Measurements from ENCODE around the gene RTN4. TPM values are rescaled to one million over a fixed set of nuclear protein-coding genes. Genes with fewer than 3 reads are reported as not detected.

Gene RTN4
- total and polyA plus RNA-seq, 2 donors from 2014 or later, result 296 to 329 TPM

DNA sequence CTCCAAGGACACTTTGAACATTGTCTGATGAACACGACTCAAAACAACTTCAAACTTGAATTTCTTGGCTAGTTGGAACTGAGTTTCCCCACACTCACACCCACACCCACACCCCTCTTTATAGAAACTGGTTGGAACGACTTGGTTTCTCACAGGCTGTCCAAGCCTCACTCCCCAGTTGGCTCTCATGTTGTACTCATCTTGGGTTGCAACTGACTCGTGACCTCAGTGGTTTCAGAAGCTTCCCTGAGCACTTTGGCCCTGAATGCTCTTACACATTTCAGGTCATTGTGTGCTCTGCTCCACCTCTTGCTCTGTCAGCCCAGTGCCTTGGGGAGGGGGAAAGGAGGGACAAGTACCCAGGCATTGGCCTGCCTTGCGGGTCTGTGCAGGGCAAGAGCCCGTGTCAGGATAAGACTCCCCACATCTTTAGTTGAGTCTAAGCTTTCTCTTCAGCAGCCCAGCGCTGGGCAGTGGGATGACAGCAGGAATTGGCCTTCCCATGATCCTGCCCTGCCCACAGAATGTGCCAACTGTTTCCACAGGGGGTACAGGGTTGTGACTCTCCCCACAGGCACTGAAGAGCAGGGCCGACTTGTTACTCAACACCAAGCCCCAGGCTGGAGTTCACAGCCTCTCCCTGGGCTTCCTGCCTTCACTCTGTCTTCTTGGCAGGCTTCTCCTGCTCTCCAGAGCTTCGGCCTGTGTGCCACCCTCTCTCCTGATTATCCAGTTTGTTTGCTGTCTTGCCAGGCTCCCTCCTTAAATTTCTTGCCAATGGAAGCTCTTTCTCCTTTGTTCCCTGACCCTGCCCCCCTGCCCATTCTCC lies 104.6 kb downstream of the RTN4 start:
- Histone ChIP-seq H3K27me3 (ENCODE audit: control insufficient read depth, insufficient read depth, low read length) (no peaks in the 10 kb centered on the region), H3K9ac (ENCODE audit: low read length in 3 of 3) (no peak overlapping the region), H3K4me3 (ENCODE audit: low read length in 3 of 3) (no peak overlapping the region), H3K36me3 (ENCODE audit: control insufficient read depth in 2 of 3, insufficient read depth in 3 of 3, low read length in 3 of 3) (no peaks in the 10 kb centered on the region), H3K4me1 (ENCODE audit: control insufficient read depth in 2 of 3, insufficient read depth in 2 of 3, low read depth in 1 of 3, low read length in 3 of 3) (peaks cover 0 to 4% (median 0%) of the 10 kb centered on the region in 3 donors), H3K27ac (ENCODE audit: low read depth in 2 of 2, low read length in 2 of 2) (peak overlapping the region in 1 of 2 donors; percentile 9), H3K9me3 (ENCODE audit: control insufficient read depth in 2 of 3, insufficient read depth in 1 of 3, low read length in 3 of 3) (no peaks in the 10 kb centered on the region)
- DNase-seq, result no peak
- no peak for FAIRE-seq
- TF ChIP-seq CTCF (IDR thresholded peaks at IDR 0.05; ENCODE audit: borderline replicate concordance, extremely low read depth, insufficient read depth), result no peak
- intact Hi-C loops (cut with DNase I), result no loop called here

DNA sequence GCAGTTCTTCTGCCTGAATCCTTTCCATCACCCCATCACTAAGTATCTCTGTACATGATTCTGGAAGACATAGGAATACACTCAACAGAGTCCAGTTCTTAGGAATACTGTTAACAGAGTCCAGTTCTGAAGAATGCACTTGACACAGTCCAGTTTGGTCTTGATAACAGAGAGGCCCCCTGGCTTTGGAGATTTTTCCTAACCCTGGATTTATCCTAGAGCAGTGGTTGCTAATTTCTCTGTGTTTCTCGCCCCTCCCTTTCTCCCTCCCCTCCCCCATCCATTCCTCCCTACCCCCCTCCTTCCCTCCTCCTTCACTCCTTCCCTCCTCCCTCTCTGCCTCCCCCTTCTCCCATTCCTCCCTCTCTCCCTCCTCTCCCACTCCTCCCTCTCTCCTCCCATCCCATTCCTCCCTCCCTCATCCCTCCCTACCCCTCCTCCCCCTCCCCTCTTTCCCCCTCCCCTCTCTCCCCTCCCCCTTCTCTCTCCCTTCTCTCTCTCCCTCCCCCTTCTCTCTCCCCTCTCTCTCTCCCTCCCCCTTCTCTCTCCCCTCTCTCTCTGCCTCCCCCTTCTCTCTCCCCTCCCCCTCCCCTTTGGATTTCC lies 105.4 kb downstream of the RTN4 start:
- Histone ChIP-seq H3K27ac (ENCODE audit: low read depth in 2 of 2, low read length in 2 of 2) (no peak overlapping the region), H3K36me3 (ENCODE audit: control insufficient read depth in 2 of 3, insufficient read depth in 3 of 3, low read length in 3 of 3) (no peaks in the 10 kb centered on the region), H3K4me3 (ENCODE audit: low read length in 3 of 3) (no peak overlapping the region), H3K27me3 (ENCODE audit: control insufficient read depth, insufficient read depth, low read length) (no peaks in the 10 kb centered on the region), H3K4me1 (ENCODE audit: control insufficient read depth in 2 of 3, insufficient read depth in 2 of 3, low read depth in 1 of 3, low read length in 3 of 3) (peaks cover 0 to 4% (median 0%) of the 10 kb centered on the region in 3 donors), H3K9ac (ENCODE audit: low read length in 3 of 3) (no peak overlapping the region), H3K9me3 (ENCODE audit: control insufficient read depth in 2 of 3, insufficient read depth in 1 of 3, low read length in 3 of 3) (no peaks in the 10 kb centered on the region)
- DNase-seq (peak in 1 of 5 donors; percentile 40), FAIRE-seq (no peak)
- no peak for TF ChIP-seq CTCF (IDR thresholded peaks at IDR 0.05; ENCODE audit: borderline replicate concordance, extremely low read depth, insufficient read depth)
- intact Hi-C loops (cut with DNase I), result no loop called here

GRCh38 chr2:54942373-54942772 lies 107.9 kb downstream of the RTN4 start:
- no peak for FAIRE-seq
- no peak overlapping the region for H3K27ac ChIP-seq (ENCODE audit: low read depth in 2 of 2, low read length in 2 of 2)
- intact Hi-C loops (cut with DNase I), result no loop called here

More at GRCh38 chr2:54942373-54942772, 107.9 kb downstream of the RTN4 start:
- DNase-seq, result no peak
- no peak for TF ChIP-seq CTCF (IDR thresholded peaks at IDR 0.05; ENCODE audit: borderline replicate concordance, extremely low read depth, insufficient read depth)
- no peak overlapping the region for H3K4me3 ChIP-seq (ENCODE audit: low read length in 3 of 3)
- H3K9ac ChIP-seq (ENCODE audit: low read length in 3 of 3), result no peak overlapping the region
- H3K36me3 ChIP-seq (ENCODE audit: control insufficient read depth in 2 of 3, insufficient read depth in 3 of 3, low read length in 3 of 3), result no peaks in the 10 kb centered on the region
- no peaks in the 10 kb centered on the region for H3K27me3 ChIP-seq (ENCODE audit: control insufficient read depth, insufficient read depth, low read length)
- peaks cover 0 to 4% (median 0%) of the 10 kb centered on the region in 3 donors for H3K4me1 ChIP-seq (ENCODE audit: control insufficient read depth in 2 of 3, insufficient read depth in 2 of 3, low read depth in 1 of 3, low read length in 3 of 3)
- no peaks in the 10 kb centered on the region for H3K9me3 ChIP-seq (ENCODE audit: control insufficient read depth in 2 of 3, insufficient read depth in 1 of 3, low read length in 3 of 3)
